ENCODE measurements around the gene TIMM13. TPM values are rescaled to one million over a fixed set of nuclear protein-coding genes. Genes with fewer than 3 reads are reported as not detected.
"Not testable (repeated sequence)": the region's sequence is repeated elsewhere in the genome, so short reads cannot be mapped to it uniquely, and the experiment has no call there.

Gene TIMM13
- total RNA-seq, 2 donors from 2014 or later = 100 to 252 TPM

DNA sequence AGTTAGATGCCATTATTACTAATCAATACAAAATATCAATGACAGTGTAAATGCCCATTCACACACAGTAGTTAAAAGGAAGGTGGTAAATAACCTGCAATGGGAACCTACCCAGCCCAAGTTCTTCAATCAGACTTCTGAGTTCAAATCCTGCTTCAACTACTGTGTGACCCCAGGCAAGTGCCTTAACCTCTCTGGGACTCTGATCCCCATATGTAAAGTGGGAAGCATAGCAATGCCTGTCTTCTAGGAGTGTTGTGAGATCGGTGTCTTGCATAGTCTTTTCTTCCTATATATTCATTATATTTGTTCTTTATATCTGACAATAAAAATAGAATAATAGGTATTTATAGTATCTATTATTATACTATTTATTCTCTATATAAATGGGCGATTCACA lies 6.9 kb downstream of the TIMM13 start:
- Histone ChIP-seq H3K4me1 (no peaks in the 10 kb centered on the region), H3K27ac (no peak overlapping the region), H3K9ac (ENCODE audit: low read depth in 2 of 2, low read length in 2 of 2) (no peak overlapping the region), H3K9me3 (no peaks in the 10 kb centered on the region), H3K4me3 (no peak overlapping the region), H3K27me3 (no peaks in the 10 kb centered on the region), H3K36me3 (no peaks in the 10 kb centered on the region)
- intact Hi-C loops (cut with DNase I) = no loop called here
- TF ChIP-seq, protein P1, sequence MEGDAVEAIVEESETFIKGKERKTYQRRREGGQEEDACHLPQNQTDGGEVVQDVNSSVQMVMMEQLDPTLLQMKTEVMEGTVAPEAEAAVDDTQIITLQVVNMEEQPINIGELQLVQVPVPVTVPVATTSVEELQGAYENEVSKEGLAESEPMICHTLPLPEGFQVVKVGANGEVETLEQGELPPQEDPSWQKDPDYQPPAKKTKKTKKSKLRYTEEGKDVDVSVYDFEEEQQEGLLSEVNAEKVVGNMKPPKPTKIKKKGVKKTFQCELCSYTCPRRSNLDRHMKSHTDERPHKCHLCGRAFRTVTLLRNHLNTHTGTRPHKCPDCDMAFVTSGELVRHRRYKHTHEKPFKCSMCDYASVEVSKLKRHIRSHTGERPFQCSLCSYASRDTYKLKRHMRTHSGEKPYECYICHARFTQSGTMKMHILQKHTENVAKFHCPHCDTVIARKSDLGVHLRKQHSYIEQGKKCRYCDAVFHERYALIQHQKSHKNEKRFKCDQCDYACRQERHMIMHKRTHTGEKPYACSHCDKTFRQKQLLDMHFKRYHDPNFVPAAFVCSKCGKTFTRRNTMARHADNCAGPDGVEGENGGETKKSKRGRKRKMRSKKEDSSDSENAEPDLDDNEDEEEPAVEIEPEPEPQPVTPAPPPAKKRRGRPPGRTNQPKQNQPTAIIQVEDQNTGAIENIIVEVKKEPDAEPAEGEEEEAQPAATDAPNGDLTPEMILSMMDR (IDR thresholded peaks at IDR 0.05) = no peak
- DNase-seq = no peak

DNA sequence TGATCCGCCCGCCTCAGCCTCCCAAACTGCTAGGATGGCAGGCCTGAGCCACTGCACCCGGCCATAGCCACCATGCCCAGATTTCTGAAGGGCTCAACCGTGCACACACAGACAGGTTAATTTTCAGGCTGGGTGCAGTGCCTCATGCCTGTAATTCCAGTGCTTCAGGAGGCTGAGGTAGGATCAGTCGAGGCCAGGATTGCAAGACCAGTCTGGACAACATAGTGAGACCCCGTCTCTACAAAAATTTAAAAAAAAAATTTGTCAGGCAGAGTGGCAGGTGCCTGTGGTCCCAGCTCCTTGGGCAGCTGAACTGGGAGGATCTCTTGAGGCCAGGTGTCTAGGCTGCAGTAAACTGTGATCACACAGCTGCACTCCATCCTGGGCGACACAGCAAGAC lies 7.6 kb downstream of the TIMM13 start:
- DNase-seq = no peak
- intact Hi-C loops (cut with DNase I) = no loop called here
- H3K9me3 ChIP-seq = no peaks in the 10 kb centered on the region
- H3K9ac ChIP-seq (ENCODE audit: low read depth in 2 of 2, low read length in 2 of 2) = no peak overlapping the region
- H3K27me3 ChIP-seq = no peaks in the 10 kb centered on the region
- H3K27ac ChIP-seq = no peak overlapping the region
- TF ChIP-seq, protein P1 (IDR thresholded peaks at IDR 0.05) = no peak
- no peaks in the 10 kb centered on the region for H3K36me3 ChIP-seq
- no peaks in the 10 kb centered on the region for H3K4me1 ChIP-seq
- H3K4me3 ChIP-seq = no peak overlapping the region

DNA sequence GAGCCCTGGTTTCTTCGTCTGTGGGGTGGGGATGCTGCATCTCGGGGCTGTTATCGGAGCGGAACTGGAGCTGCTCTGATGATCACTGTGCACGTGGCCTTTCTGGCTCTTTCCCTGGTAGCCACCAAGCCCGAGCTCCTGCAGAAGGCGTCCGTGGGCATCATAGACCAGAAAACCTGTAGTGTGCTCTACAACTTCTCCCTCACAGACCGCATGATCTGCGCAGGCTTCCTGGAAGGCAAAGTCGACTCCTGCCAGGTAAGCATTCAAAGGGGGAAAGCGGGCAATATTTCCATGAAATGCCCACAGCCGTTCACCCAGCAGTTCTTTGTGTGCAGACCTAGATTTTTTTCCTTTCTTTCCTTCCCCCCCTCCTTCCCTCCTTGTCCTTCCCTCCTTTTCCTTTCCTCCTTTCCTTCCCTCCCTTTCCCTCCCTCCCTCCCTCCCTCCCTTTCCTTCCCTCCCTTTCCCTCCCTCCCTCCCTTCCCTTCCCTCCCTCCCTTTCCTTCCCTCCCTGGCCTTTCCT lies 9.4 kb downstream of the TIMM13 start:
- no peak for DNase-seq
- TF ChIP-seq, protein P1 (IDR thresholded peaks at IDR 0.05) = no peak

DNA sequence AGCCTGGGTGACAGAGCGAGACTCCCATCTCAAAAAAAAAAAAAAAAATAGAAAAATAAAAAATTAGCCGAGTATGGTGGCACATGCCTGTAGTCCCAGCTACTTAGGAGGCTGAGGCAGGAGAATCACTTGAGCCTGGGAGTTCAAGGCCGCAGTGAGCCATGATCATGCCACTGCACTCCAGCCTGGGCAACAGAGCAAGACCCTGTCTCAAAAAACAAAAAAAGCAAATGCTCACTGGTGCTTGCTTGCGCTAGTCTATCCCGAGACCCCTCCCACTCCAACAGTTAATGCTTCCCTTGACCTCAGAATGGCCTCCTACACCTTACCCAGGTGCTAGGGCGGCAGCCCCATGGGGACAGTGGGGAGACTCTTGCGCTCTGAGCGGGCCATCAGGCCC lies 9.9 kb downstream of the TIMM13 start:
- H3K4me1 ChIP-seq; intact Hi-C loops (cut with DNase I); DNase-seq; H3K9ac ChIP-seq (ENCODE audit: low read depth in 2 of 2, low read length in 2 of 2); H3K27me3 ChIP-seq; H3K27ac ChIP-seq; H3K9me3 ChIP-seq; H3K36me3 ChIP-seq; H3K4me3 ChIP-seq: not testable (repeated sequence)

More for the DNA sequence above, 9.4 kb downstream of the TIMM13 start:
- intact Hi-C loops (cut with DNase I) = no loop called here
- Histone ChIP-seq H3K4me3 (no peak overlapping the region), H3K27ac (no peak overlapping the region), H3K9ac (ENCODE audit: low read depth in 2 of 2, low read length in 2 of 2) (no peak overlapping the region), H3K9me3 (no peaks in the 10 kb centered on the region), H3K27me3 (no peaks in the 10 kb centered on the region), H3K4me1 (no peaks in the 10 kb centered on the region), H3K36me3 (no peaks in the 10 kb centered on the region)

DNA sequence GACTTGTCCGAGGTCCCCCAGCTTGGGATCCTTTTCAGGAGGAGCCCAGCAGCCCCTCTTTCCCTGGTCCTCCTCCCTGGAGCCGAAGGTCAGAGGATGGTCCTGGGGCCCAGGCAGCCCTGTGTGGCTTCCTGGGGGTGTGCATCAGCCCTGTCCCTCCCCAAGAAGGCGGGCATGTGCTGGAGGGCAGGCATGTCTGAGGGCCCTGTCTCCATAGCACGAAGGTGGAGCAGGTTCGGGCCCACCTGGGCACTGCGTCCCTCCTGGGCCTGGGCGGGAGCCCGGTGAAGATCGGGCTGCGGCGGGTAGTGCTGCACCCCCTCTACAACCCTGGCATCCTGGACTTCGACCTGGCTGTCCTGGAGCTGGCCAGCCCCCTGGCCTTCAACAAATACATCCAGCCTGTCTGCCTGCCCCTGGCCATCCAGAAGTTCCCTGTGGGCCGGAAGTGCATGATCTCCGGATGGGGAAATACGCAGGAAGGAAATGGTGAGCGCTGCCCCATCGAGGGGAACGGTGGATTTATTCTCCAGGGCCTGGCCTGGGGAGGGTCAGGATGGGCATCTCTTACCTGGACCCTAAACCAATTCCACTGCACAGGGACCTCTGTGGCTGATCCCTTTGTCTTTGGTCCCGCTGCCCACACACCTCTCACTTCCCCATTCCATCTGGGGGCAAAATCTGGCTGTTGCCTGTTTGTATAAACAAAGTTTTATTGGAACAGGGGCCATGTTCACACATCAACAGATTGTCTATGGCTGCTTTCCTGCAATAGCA lies 10.9 kb downstream of the TIMM13 start:
- Histone ChIP-seq H3K9me3 (no peaks in the 10 kb centered on the region), H3K36me3 (no peaks in the 10 kb centered on the region), H3K4me3 (no peak overlapping the region), H3K4me1 (no peaks in the 10 kb centered on the region), H3K27me3 (no peaks in the 10 kb centered on the region), H3K9ac (ENCODE audit: low read depth in 2 of 2, low read length in 2 of 2) (no peak overlapping the region), H3K27ac (no peak overlapping the region)
- TF ChIP-seq, protein P1 (IDR thresholded peaks at IDR 0.05) = no peak
- no peak for DNase-seq
- intact Hi-C loops (cut with DNase I) = no loop called here

DNA sequence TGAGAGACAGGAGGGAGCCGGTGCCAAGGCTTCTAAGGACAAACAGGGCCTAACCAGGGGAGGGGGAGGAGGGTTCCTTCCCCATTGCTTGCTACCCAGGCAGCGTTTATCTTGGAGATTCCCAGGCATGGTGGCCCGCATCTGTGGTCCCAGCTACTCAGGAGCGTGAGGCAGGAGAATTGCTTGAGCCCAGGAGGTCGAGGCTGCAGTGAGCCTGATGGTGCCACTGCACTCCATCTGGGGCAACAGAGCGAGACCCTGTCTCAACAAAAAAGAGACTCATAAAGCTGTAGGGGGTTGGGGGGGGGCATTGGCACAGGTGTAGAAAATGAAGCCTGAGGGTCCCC lies 11.4 kb downstream of the TIMM13 start:
- intact Hi-C loops (cut with DNase I) = no loop called here
- no peaks in the 10 kb centered on the region for H3K9me3 ChIP-seq
- H3K27ac ChIP-seq = no peak overlapping the region

More for the DNA sequence above, 11.4 kb downstream of the TIMM13 start:
- DNase-seq = no peak
- no peak overlapping the region for H3K9ac ChIP-seq (ENCODE audit: low read depth in 2 of 2, low read length in 2 of 2)
- no peaks in the 10 kb centered on the region for H3K27me3 ChIP-seq
- no peak overlapping the region for H3K4me3 ChIP-seq
- H3K4me1 ChIP-seq = no peaks in the 10 kb centered on the region
- no peaks in the 10 kb centered on the region for H3K36me3 ChIP-seq
- TF ChIP-seq, protein P1 (IDR thresholded peaks at IDR 0.05) = no peak
